GM21723 (cell line): Measurements from ENCODE around the gene JPH2.
"Not testable (repeated sequence)": the region's sequence is repeated elsewhere in the genome, so short reads cannot be mapped to it uniquely, and the experiment has no call there.

Experiments
- ATAC-seq: cut with Tn5 transposase; IDR thresholded peaks from one replicate; pipeline ENCODE4 v1.9.1; 2021; ENCODE audit warnings: mild to moderate bottlenecking, moderate library complexity; ENCODE audit not compliant: unreplicated experiment

The JPH2 gene

DNA sequence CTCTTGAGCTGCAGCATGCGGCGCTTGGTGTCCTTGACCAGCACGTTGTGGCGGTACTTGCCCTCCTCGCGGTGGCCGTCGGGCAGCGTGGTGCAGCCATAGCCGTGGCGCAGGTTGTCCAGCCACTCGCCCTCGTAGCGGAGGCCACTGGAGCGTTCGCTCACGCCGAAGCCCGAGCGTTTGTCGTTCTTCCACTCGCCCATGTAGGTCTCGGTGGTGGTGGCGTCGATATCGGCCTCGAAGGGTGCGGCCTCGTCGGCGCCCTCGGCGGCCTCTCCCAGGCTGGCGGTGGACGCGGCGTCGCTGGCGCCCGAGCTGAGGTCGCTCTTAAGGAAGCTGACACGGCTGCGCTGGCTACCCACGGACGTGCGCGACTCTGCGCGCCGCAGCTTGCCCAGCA, 27.3 kb downstream of the JPH2 start:
- no peak for ATAC-seq

DNA sequence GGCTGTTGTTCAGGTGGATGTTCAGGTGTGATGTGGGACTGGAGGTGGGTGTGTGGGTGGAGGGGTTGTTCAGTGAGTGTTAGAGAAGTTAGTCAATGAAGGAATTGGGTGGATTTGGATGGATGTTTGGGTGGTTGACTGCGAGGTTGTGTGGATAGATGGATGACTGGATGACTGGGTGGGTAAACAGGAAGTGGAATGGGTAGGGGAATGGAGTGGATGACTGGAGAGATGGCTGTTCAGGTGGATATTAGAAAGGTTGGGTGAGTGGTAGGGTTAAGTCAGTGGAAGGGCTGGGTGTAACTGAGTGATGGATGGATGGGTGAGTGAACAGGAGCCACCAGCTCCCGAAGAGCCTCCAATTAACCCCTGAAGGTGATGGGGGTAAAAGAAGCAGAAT, 27.9 kb downstream of the JPH2 start:
- ATAC-seq = no peak

GRCh38 chr20:44157061-44157460, 29.9 kb downstream of the JPH2 start:
- ATAC-seq = no peak

DNA sequence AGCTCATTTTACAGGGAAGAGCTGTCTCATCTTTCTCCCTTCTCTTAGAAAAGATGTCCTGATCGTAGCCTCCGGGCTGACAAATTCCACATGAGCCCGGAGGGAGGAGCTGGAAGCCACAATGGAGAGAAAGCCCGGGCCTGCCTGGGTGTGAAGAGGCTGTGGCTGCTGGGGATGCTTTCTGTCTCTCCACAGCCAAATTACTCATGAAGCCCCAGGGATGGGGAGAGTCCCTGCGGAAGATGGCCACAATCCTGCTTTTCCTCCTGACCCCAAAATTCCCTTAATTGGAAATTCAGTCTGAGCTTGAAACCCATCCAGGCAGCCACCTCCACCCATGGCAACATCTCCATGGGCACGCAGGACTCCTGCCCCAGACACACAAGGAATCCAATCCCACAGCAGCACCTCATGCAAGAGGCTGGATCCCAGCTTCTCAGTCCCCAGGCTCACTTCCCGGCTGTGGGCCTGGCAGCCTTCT, 32.4 kb downstream of the JPH2 start:
- no peak for ATAC-seq

- no peak for ATAC-seq
Observed at GRCh38 chr20:44153636-44154043, 33.3 kb downstream of the JPH2 start.

- ATAC-seq = no peak
Observed at GRCh38 chr20:44151621-44152416, 35.2 kb downstream of the JPH2 start.

- no peak for ATAC-seq
Observed at GRCh38 chr20:44146272-44146671, 40.7 kb downstream of the JPH2 start.

GRCh38 chr20:44145131-44145775, 41.7 kb downstream of the JPH2 start:
- no peak for ATAC-seq

DNA sequence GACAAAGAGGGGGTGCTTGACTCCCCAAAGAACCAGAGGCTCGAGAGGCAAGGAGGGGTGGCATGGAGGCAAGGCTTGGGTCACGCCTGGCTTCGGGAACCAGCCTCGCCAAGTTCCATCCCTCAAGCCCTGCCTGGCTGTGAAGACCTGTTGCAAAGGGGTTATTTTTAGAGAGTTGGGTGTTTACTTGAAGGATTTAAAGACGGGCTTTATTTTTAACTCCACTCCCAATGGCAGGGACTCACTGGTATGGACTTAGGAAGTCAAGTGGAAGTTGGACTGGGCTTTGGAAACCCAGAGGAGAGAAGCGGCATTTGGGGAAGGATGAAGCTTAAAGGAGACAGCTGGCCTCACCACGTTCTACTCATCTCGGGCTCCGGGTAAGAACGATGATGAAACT, 43.1 kb downstream of the JPH2 start:
- no peak for ATAC-seq

DNA sequence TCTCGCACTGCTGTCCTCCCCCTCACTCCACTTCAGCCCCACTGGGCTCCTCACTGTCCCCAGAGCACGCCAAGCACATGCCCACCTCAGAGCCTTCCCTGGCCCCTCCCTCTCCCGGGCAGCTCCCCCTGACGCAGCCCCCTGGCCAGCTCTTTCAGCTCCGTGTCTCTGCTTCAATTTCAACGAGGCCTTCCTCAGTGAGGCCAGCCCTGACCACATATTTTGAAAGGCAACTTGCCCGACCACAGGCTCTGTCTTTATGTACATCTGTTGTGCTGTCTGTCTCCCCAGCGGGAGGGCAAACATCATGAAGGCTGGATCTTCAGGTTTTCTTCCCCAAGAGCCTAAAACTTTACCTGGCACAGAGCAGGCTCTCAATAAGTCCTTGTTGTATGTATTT, 44.6 kb downstream of the JPH2 start:
- no peak for ATAC-seq

DNA sequence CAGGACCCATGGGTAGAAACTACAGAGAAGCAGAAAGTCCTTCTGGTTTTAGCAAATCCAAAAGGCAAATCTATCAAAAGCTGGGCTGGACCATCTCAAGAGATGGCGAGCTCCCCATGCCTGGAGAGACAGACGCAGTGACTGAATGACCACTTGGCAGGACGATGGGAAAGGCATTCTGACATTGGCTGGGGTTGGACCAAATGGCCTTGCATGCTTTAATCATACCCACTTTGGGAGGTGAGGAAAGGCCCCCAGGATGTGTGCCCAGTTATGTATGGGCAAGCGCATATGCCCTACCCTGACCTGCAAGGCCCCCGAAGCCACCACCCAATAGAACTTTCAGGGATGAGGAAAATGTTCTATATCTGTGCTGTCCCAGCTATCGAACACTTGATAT, 45.1 kb downstream of the JPH2 start:
- ATAC-seq = no peak

DNA sequence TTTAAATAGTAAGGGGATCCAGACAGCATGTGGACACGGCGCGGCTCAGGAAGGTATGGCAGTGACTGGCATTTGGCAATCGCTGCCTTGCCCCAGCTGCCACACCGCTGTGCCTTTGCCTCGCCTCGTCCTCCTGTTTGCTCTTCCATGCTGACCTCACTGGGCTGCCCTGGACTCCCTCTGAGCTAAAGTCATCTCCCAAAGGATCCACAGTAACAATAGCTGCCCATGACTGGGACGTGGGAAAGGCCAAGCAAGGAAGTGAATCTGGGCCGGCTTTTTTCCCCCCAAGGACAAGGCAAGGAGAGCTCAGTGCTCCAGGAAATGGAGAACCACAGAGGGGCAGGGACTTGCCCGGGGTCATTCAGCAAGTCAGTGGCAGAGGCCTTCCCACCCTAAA, 48.1 kb downstream of the JPH2 start:
- ATAC-seq = no peak

- ATAC-seq = no peak
Observed at GRCh38 chr20:44137266-44137801, 49.7 kb downstream of the JPH2 start.

DNA sequence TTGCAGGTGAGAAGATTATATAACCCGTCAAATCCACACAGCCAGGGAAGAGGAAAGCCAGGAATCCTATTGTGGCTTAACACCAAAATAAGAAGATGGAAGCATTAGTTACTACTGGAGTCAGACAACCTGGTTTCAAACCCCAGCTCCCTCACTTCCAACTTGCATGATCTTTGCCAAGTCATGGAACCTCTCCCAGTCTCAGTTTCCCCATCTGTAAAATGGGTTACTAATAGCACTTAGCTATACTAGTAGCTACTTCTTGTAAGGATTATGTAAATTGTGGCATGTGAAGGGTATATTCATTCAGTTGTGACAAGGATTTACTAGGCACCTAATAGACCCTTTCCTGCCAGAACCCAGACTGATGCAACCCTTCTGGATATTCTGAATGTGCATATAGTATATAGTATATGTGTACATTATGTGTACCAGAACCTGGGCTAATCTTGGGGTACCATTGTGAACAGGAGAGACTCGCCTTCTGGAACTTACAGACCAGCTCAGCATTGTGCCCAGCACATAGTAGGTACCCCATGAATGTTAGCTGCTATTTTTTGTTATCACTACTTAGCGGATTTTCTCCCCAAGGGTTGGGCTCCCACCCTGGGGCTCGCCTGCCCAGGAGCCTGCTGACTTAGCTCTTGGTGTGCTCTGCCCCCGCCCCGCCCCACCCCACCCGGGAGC, 50.3 kb downstream of the JPH2 start:
- no peak for ATAC-seq

DNA sequence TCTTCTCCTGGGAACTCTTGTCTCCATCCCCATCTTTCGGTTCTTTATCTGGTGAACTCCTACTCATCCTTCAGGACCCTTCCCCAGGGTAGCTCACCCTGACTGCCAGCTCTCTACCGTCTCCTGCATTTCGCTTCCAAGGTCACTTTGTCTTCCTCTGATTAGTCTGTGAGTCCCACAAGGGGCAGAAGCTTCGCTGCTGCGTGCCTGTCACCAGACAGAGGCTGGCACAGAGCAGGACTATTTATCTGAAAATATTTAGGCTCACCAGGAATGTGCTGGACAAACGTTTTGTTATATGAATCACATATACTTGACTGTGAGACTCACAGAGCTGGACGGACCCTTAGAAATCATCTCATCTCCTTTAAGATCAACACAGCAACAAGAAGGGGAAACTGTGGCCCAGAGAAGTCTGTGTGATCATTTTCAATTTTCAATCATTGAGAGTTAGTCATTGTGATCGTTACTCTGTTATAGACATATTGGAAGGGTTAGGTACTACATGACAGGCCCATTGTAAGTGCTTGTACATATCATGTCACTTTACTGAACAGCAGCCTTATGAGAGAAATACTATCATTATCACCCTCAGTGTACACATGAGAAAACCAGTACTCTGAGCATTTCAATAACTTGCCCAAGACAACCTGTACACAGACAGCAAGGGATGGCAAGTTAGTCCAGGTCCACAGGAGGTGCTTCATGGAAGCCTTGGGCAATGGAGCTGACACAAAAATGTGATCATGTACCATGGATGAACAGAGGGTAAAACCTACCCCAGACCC, 51.4 kb downstream of the JPH2 start:
- no peak for ATAC-seq

DNA sequence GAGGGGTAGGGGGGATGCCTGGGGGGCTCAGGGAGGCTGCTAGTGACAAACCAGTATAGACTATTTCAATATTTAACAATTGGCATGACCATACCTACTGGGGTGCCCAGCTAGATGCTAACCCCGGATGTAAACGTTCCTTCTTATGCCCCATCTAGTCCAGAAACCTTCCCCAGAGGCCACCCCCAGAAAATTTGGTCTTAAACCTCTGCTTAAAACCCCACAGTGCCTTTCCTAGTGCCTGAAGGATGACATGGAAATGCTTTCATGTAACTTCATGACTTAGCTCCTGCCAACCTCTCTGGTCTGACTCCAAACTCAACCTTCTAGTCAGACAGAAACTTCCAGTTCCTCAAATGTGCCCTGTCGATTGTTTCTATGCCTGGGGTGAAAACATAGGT, 52.0 kb downstream of the JPH2 start:
- ATAC-seq = no peak

DNA sequence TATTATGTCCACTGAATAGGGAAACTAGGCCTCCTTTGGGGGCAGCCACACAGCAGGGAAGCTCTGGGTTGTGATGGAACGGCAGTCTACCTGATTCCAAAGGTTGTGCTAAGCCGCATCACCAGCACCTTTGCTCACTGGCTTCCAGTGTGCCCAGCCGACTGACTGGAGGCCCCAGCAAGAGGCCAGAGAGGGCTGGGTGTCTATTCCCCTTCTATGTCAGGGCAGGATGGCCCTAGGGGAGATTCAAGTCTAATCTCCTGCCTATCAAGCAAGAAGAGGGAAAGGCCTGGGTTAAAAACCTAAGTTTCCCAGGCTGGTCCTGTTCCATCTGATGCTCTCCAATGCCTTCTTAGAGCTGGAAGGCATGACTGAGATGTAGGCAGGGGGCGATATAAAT, 53.6 kb downstream of the JPH2 start:
- no peak for ATAC-seq

DNA sequence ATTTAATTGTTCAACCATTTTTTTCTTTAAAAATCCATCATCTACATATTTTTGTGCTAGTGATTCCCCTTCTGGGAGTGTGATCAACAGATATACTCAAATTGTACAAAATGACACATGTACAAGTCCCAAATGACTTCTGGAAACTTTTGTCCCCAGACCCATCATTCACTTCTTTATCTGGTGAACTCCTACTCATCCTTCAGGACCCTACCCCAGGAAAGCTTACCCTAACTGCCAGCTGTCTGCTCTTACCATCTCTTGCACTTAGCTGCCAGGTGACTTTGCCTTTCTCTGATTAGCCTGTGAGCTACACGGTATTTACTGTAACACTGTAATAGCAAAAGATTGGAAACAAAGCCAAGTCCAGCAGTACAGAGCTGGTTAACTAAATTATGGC, 55.3 kb downstream of the JPH2 start:
- ATAC-seq = no peak

GRCh38 chr20:44129911-44130718, 56.9 kb downstream of the JPH2 start:
- no peak for ATAC-seq

DNA sequence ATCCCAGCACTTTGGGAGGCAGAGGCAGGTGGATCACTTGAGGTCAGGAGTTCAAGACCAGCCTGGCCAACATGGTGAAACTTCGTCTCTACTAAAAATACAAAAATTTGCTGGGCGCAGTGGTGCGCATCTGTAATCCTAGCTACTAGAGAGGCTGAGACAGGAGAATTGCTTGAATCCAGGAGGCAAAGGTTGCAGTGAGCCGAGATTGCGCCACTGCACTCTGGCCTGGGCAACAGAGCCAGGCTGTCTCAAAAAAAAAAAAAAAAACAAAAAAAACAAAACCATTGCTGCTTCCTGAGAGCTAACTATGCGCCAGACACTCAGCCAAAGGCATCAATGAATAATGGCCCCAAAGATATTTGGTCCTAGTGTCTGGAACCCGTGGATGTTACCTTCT, 57.7 kb downstream of the JPH2 start:
- not testable (repeated sequence) for ATAC-seq
